ENCODE measurements around the gene STC2. TPM values are rescaled to one million over a fixed set of nuclear protein-coding genes. Genes with fewer than 3 reads are reported as not detected.

STC2 gene
- total RNA-seq, 4 donors from 2014 or later, result 0.64 to 26.1 (median 1.9) TPM

DNA sequence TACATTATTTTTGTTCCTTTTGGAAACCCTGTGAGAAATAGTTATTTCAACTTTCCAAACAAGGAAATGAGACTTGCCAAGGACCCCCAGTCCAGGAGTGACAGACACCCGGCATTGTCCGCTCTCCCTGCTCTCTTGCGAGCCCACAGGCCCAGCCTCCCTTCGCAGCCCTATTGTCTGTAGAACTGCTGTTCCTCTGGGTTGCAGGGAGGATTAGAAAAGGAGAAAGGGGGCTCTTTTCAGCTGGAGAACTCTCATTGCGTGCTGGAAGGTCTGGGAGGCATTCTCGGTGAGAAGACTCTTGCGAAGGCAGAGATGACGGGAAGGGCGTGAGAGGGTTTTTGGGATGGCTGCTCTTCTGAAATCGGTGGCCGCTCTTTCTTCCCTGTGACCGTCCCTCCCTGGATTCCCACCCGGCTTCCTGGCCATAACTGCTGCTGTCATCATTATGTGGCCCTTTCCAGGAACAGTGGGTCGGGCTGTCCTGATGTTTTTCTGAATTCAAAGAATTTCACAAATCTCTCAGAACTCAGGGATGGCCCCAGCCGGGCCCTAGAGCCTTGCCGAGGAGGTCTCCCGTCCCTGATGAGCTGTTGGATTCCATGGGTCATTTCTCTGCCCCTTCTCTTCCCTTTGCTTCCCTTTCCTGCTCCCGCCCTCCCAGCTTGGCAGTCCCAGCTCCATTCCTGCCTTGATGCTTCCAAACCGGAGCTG is 29.8 kb downstream of the STC2 start:
- Histone ChIP-seq H3K27ac (no peak overlapping the region), H3K4me1 (peaks cover 4 to 15% (median 8%) of the 10 kb centered on the region in 3 donors), H3K27me3 (peaks cover 0 to 50% (median 0%) of the 10 kb centered on the region in 4 donors), H3K9me3 (no peaks in the 10 kb centered on the region), H3K4me3 (no peak overlapping the region), H3K36me3 (no peaks in the 10 kb centered on the region)
- intact Hi-C loops (cut with DNase I), result loop anchor here (5.0 kb wide), 1 partner anchor 274 kb away; no protein-coding TSS in a partner anchor
- TF ChIP-seq POLR2A (IDR thresholded peaks at IDR 0.05) (no peak), CTCF (IDR thresholded peaks at IDR 0.05) (no peak)
- WGBS, 2 donors, result 70 to 71% methylated on average over 18 to 19 of the region's 19 CpGs
- DNase-seq, result no peak

DNA sequence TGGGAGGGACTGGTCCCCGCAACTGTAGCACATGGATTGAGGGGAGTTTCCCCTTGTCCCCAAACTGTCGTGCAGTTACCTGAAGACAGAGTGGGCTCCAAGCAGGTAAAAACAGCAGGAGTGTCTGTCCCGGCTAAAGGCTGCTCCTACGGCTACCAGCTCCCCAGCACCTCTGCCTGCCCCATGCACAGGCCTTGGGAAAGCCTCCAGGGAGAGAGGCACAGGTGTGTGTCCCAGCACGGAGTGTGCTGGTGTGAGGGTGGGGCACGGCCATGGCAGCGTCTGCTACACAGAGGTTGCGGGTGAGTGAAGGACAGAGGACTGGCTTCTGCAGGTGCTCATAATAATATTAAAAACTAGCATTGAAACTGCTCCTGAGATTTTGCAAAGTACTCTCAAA is 30.4 kb downstream of the STC2 start:
- Histone ChIP-seq H3K27me3 (peaks cover 0 to 50% (median 1%) of the 10 kb centered on the region in 4 donors), H3K27ac (no peak overlapping the region), H3K9me3 (no peaks in the 10 kb centered on the region), H3K4me1 (peaks cover 4 to 16% (median 8%) of the 10 kb centered on the region in 3 donors), H3K36me3 (no peaks in the 10 kb centered on the region), H3K4me3 (no peak overlapping the region)
- no peak for DNase-seq
- intact Hi-C loops (cut with DNase I), result loop anchor here (5.0 kb wide), 1 partner anchor 274 kb away; no protein-coding TSS in a partner anchor
- no peak for TF ChIP-seq CTCF (IDR thresholded peaks at IDR 0.05)
- no peak for TF ChIP-seq POLR2A (IDR thresholded peaks at IDR 0.05)
- WGBS, 2 donors, result 63 to 65% methylated on average over 4 to 6 of the region's 8 CpGs

GRCh38 chr5:173296737-173297676 is 31.2 kb downstream of the STC2 start:
- TF ChIP-seq CTCF (IDR thresholded peaks at IDR 0.05), result no peak
- no peak for TF ChIP-seq POLR2A (IDR thresholded peaks at IDR 0.05)
- Histone ChIP-seq H3K27me3 (peaks cover 0 to 42% (median 1%) of the 10 kb centered on the region in 4 donors), H3K4me3 (no peak overlapping the region), H3K9me3 (no peaks in the 10 kb centered on the region), H3K27ac (no peak overlapping the region), H3K36me3 (no peaks in the 10 kb centered on the region), H3K4me1 (peaks cover 0 to 18% (median 8%) of the 10 kb centered on the region in 3 donors)
- no peak for DNase-seq
- intact Hi-C loops (cut with DNase I), result loop anchor here (5.0 kb wide), 1 partner anchor 275 kb away; no protein-coding TSS in a partner anchor
- WGBS, 2 donors, result 83 to 90% methylated on average over 3 to 16 of the region's 25 CpGs

DNA sequence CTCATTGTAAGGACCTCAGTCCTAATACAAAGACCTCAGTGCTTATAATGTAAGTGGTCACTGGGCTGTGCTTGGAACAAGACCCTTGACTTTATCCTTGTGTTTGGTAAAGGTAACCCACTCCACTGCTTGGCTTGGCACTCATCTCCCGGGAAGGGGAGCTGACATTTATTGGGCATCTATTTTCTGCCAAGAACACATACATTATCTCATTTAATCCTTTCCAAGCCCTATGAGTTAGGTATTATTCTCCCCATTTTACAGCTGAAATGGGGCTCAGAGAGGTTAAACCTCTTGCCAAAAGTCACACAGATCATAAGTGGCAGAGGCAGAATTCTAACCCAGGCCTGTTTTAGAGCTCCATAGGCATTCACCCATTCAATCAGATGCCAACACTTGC is 32.4 kb downstream of the STC2 start:
- Histone ChIP-seq H3K9me3 (no peaks in the 10 kb centered on the region), H3K27me3 (peaks cover 0 to 38% (median 1%) of the 10 kb centered on the region in 4 donors), H3K27ac (no peak overlapping the region), H3K4me3 (no peak overlapping the region), H3K4me1 (peaks cover 0 to 22% (median 8%) of the 10 kb centered on the region in 3 donors), H3K36me3 (no peaks in the 10 kb centered on the region)
- WGBS, 2 donors, result 67 to 86% methylated on average over 1 of the region's 1 CpG
- TF ChIP-seq CTCF (IDR thresholded peaks at IDR 0.05) (no peak), POLR2A (IDR thresholded peaks at IDR 0.05) (no peak)
- intact Hi-C loops (cut with DNase I), result loop anchor here (2.0 to 5.0 kb wide), 2 partner anchors 37 to 277 kb away; no protein-coding TSS in a partner anchor
- DNase-seq, result no peak
